D721Med (cell line): ENCODE data around the gene GPR82.

Experiments
- DNase-seq: peaks from one replicate; pipeline ENCODE4 v3.0.0; 2011; ENCODE audit warnings: low spot score; ENCODE audit not compliant: insufficient read length
- FAIRE-seq: peaks from 2 replicates; lab custom pipeline; 2011; peaks lifted over from hg19 to GRCh38; lab: Jason Lieb, UNC
- CTCF ChIP-seq: IDR thresholded peaks from 2 replicates; pipeline ENCODE4 v1.5.1; 2012; ENCODE audit warnings: mild to moderate bottlenecking, control low read depth; ENCODE audit not compliant: insufficient read depth; ENCODE audit errors: missing control alignments

GPR82 gene

GRCh38 chrX:41688835-41689234, 35.1 kb upstream of the GPR82 start, which contains the start of gene GPR34:
Gene GPR34, plus strand, starts transcription at chrX:41688973. Its CDS starts 6,661 bp downstream, at chrX:41695634.
- DNase-seq = no peak
- TF ChIP-seq CTCF = no peak
- FAIRE-seq = no peak

DNA sequence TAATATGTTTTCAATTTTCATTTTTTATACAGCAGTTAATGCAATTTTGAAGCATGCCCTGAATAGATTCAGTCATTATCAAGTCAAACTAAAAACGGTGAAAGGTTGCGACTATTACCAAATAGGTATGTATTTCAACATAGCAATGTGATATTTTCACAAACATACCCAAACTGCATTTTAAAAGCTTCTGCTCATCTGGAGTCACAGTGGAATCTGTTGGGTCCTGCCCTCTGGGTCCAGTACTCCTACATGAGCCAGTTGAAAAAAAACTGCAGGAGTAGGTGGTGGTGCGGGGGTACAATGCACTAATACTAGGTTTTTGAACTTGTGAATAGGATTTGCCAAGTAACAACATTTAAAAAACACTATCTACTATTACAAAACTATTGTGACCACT, 34.3 kb upstream of the GPR82 start:
- no peak for TF ChIP-seq CTCF
- no peak for DNase-seq
- FAIRE-seq = no peak

DNA sequence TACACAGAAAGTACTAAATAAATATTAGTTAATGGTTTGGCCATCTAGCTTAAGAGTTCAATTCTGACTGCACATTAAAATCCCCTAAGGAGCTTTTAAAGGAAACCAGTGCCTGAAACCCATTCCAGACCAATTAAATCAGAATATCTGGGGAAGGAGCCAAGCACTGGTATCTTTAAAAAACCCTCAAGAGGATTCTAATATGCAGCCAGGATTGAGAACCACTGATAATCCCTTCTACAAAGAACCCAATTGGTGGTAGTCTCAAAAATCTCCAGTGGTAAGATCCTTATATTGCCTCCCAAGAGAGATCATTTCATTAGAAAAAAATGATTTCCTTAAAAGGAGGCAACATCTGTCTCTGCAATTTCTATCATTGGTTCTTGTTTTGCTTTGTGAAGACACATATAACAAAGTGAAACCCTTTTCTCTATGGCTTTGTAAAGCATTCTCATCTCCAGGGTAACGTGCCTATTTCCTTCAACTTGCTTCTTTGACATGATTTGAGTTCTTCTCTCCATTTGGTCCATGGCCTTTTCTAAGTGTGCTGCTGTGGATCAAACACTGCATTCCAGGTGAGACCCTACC, 31.7 kb upstream of the GPR82 start:
- no peak for TF ChIP-seq CTCF
- FAIRE-seq (peak; percentile 35), DNase-seq (no peak)

DNA sequence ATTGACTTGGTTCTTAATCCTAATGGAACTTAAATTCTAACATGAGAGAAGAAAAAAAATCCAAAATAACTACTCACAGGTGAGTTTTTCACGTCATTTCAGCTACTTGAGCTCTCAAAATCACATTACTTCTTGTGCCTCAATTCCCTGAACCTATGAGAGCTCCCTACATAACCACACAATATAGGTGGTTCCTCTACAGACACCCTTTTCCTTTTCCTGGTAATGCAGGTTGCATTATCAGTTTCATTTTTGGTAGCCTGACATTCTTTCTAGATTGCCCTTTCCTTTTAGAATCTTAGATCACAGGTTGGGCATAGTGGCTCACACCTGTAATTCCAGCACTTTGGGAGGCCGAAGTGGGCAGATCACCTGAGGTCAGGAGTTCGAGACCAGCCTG, 31.0 kb upstream of the GPR82 start:
- no peak for TF ChIP-seq CTCF
- DNase-seq (no peak), FAIRE-seq (no peak)

DNA sequence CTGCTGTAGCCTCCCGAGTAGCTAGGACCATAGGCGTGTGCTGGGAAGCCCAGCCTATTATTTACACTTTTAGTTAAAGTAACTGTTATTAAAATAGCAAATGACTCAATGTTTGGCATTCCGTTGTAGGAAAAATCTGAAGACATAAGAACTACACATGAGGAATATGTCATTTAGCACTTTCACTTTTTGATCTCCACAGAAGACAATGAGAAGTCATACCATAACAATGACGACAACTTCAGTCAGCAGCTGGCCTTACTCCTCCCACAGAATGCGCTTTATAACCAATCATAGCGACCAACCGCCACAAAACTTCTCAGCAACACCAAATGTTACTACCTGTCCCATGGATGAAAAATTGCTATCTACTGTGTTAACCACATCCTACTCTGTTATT, 28.6 kb upstream of the GPR82 start:
- no peak for TF ChIP-seq CTCF
- FAIRE-seq = no peak
- DNase-seq = no peak

- no peak for DNase-seq
- FAIRE-seq = no peak
- TF ChIP-seq CTCF = no peak
These were observed 20.4 kb upstream of the GPR82 start for GRCh38 chrX:41703574-41704029.

DNA sequence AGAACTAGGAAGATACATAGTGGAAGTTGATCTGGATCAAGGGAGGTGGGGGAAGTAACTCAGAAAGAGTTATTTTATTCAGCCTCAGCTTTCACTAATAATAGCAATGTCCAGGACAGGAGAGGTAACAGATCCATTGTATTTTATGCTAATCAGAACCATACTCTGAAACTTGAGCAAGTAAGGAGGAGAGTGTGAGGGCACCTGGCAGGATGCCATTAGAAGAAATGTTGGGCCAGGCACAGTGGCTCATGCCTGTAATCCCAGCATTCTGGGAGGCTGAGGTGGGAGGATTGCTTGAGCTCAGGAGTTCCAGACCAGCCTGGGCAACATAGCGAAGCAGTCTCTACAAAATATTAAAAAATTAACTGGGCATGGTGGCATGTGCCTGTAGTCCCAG, 18.9 kb upstream of the GPR82 start:
- DNase-seq = no peak
- TF ChIP-seq CTCF = no peak
- FAIRE-seq = no peak
